Stimulated activated CD8-positive, alpha-beta memory T cell treated with anti-CD3 and anti-CD28 coated beads, Interleukin-7, amount 100 ng/mL, for 24 hours (primary cell): Measurements from ENCODE around the gene TMEM221.
A peak's percentile ranks its signal among the peaks of the same experiment; 100 is the strongest.

ENCODE experiments used
- DNase-seq: peaks from one replicate; pipeline ENCODE4 v3.0.0-alpha.2; 2020; ENCODE audit warnings: low read depth

The TMEM221 gene

DNA sequence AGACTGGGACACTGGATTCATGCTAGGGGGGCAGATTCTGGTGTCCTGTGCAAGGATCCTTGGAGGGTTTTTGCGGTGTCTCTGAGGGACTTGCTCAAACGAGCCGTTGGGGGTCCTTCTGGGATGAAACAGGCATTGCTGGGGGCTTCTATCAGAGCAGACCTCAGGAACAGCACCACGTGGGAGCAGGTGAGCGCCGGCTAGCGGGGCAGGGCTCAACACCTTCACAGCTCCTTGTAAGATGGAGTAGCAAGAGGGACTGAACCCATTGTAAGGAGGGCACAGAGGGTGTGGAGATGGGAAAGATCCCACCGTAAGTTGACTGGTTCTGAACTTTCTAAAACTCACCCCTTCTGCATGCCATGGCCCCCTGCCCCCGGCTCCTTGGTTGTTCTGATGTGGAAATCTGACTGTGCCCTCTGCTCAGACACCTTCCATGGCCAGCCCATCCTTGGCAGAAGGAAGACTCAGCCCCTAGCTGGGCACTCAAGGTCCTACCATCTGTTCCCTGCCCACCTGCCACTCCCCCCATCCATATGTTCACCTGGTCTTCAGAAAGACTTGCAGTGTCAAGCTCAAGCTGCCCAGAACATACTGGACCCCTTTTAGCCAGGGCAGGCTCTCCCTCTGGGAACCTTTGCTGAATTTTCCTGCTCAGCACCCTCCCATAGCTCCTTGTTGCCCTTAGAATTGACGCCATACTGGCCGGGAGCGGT, 23.1 kb upstream of the TMEM221 start:
- DNase-seq = no peak

GRCh38 chr19:17470068-17470841, 21.8 kb upstream of the TMEM221 start, which contains the start of gene SLC27A1:
Gene SLC27A1 (plus strand): TSS chr19:17470524. CDS start chr19:17470541, 17 bp downstream.
- DNase-seq = peak; percentile 85

- peak; percentile 88 for DNase-seq
Measured at GRCh38 chr19:17469481-17470067, 21.1 kb upstream of the TMEM221 start.

DNA sequence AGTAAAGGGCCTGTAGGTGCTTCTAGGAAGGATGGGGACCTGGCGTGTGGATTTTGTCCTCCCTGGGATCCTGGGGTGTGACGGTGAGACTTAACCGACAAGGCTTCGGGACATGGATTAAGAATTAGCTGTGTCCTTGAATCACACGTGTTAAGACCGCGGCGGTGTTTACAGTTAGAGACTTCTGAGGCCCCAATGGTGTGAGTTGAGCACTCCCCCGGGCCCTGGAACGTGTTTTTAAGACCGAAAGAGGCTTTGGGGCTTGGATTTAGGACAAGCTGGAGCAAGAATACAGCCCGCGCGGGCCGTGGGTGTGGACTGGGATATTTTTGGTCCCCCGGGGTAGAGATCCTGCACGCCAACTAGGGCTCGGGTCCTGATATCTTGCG, 20.6 kb upstream of the TMEM221 start:
- no peak for DNase-seq

DNA sequence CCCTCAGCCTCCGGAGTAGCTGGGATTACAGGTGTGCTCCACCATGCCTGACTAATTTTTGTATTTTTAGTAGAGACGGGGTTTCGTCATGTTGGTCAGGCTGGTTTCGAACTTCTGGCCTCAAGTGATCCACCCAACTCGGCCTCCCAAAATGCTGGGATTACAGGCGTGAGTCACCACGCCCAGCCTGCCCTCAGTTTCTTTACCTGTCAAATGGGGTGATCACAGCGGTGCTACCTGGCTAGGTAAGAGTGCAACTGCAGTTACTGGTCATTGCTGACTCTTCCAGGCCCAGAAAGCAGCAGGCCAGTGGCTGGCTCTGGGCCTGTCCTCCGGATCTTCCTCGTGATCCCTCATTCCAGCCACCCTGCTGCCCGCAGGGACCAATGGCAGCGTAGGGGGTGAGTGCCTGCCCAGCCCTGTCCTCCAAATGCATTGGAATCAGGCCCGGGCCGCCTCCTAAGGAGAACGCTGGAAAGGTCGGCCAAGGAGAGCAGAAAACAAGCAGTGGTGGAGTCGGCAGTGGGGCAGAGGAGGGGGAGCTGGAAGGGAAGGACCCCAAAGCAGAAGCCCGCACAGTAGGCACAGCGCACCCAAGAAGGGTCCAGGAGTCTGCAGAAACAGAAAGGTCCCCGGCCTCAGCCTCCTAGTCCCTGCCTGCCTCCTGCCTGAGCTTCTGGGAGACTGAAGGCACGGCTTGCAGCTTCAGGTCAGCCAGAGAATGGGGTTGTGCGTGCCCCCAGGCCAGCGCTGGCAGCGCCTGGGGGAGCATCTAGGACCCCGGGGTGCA, 20.0 kb upstream of the TMEM221 start:
- no peak for DNase-seq

DNA sequence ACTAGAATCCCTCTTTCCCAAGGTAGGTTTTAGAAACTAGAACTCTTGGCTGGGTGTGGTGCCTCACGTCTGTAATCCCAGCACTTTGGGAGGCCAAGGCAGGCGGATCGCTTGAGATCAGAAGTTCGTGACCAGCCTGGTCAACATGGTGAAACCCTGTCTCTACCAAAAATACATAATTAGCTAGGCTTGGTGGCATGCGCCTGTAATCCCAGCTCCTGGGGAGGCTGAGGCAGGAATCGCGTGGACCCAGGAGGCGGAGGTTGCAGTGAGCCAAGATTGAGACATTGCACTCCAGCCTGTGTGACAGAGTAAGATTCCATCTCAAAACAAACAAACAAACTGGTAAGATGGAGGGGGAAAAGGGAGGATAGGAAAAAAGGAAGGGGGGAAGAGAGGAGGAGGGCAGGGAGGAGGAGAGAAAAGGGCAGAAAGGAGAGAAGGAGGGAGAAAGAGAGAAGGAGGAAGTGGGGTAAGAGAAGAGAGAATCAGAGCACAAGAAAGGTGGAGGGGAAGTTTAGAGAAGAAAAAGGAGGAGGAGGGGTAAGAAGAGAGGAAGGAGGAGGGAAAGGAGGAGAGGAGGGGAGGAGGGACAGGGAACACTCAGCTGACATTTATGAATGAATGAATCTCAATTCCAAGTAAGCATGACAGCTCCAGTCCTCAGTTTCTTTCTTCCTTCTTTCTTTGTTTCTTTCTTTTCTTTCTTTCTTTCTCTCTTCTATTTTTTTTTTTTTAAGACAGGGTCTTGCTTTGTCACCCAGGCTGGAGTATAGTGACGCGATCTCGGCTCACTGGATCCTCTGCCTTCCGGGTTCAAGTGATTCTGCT, 19.2 kb upstream of the TMEM221 start:
- DNase-seq = no peak

DNA sequence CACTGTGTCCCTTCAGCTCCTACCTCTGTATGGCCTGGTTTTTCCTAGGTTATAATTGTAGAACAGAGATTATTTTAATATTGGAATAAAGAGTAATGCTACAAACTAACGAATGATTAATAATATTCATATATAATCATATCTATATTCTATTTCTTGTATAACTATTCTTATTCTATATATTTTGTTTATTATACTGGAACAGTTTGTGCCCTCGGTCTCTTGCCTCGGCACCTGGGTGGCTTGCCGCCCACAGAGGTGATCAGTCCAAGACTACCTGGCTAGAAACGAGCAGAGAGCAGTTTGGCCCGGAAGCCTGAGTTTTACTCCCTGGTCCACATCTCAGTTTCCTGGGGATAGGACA, 18.0 kb upstream of the TMEM221 start:
- no peak for DNase-seq

DNA sequence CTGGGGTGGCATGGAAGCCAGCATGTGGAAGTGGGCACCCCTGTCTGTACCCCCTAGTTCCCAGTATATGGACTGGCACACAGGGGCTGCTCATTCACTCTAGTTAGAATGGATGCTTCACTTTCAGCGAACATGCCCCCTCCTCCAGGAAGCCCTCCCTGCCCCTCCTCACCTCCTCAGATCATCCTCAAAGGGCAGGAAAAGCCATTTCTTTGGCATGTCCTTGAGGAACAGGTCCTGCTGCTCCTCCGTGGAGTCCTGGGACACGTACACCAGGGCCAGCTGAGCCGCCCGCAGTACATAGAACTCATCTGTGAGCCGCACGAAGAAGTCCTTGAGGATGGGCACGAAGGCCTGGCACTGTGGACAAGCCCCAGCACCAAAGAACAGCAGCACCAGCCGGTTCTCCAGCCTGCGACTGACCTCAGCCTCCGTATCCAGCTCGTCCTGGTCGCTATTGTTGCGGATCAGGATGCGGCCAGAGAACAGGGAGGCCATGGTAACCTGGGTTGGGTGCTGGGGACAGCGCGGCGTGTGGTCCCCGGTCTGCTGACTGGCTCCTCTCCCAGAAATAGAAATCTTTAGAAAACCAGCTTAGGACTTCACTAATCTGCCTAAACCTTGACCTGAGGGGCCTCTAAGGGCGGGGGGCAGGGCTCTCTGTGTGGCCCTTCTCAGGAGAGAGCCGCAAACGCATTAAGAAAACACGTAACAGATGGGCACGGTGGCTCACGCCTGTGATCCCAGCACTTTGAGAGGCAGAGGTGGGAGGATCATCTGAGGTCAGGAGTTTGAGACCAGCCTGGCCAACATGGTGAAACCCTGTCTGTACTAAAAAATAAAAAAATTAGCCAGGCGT, 12.1 kb upstream of the TMEM221 start, which contains the start of gene NXNL1:
TSS of gene NXNL1 (minus strand) at position 555 of the 859 bp plus-strand sequence. CDS start at position 498, 57 bp downstream.
- no peak for DNase-seq

DNA sequence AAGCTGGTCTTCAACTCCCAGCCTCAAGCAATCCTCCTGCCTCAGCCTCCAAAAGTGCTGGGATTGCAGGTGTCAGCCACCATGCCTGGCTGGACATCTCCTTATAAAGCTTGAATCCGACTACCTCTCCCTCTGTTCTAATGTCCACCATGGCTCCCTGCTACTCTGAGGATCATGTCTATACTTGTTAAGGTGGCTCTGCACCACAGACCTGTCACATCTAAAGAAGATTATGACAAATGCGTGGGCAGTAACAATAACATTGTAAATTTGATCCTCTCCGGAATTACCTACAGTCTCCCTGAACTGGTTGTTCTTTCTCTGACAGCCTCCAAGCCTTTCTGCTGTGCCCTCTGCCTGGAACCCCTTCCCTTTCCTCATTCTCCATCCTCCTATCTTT, 10.5 kb upstream of the TMEM221 start:
- no peak for DNase-seq

DNA sequence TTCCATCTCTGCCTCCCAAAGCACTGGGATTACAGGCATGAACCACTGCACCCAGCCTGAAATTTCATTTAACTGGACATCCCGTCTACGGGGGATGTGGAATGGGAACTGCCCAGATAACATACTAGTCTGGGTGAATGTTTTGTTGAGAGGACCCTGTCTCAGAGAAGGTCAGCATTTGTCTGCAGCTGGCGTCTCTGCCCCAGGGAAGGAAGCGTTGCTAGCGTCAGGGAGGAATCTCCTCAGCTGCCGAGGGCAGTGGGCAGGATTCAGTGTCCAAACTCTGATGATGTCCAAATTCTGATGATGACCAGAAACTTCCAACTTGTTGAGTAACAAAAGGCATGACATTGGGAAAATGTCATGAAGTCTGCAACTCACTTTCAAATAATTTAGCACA, 9.1 kb upstream of the TMEM221 start:
- DNase-seq = no peak

GRCh38 chr19:17456127-17456526, 7.7 kb upstream of the TMEM221 start:
- no peak for DNase-seq

- DNase-seq = no peak
Measured at GRCh38 chr19:17455308-17456123, 7.0 kb upstream of the TMEM221 start.

GRCh38 chr19:17454576-17455071, 6.2 kb upstream of the TMEM221 start:
- DNase-seq = no peak

DNA sequence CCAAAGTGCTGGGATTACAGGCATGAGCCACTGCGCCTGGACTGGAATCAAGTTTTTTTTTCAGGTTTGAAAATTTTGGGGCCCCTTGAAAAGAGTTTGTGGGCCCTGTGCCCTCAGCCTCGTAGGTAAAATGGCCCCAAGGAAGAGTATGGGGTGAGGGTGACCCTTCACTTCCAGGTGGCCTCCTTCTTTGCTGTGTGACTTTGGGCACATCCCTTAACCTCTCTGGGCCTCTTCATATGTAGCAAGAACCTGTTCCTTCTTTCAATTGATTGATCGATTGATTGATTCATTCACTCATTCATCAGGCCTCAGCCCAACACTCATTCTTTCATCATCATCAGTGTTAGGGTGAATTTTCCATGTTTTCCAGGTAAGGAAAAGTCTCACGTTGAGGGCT, 3.4 kb upstream of the TMEM221 start:
- DNase-seq = no peak

DNA sequence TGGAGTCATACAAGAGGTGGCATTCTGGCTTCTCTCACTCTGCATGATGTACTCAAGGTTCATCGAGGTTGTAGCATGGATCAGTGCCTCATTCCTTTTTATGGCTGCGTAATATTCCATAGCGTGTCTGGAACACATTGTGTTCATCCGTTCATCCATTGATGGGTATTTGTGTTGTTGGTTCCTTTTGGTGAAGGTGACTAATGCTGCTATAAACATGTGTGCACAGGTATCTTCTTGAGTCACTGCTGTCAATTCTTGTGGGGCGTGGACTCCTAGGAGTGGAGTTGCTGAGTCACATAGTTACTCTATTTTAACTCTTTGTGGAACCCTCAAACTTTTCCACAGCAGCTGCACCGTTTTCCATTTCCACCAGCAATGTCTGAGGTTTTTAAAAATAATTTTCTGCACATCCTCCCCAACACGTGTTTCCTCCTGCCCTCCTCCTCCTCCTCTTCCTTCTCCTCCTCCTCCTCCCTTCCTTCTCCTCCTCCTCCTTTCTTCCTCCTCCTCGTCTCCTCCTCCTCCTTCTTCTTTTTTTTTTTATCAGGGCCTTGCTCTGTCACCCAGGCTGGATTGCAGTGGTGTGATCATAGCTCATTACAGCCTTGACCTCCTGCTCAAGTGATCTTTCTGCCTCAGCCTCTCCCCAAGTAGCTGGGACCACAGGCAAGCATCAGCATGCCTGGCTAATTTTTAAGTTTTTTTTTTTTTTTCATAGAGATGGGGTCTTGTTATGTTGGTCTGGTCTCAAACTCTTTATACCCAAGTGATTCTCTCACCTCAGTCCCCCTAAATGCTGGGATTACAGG, 2.0 kb upstream of the TMEM221 start:
- no peak for DNase-seq

- no peak for DNase-seq
Measured at GRCh38 chr19:17447704-17448130, 751 bp downstream of the TMEM221 start.

GRCh38 chr19:17445526-17446165, 2.8 kb downstream of the TMEM221 start:
- no peak for DNase-seq
